Stomach (tissue), 9 donors: ENCODE data around the gene CLDN2. TPM values are rescaled to one million over a fixed set of nuclear protein-coding genes. Genes with fewer than 3 reads are reported as not detected.

Source experiments
- DNase-seq, 2 donors: peaks; one replicate each; pipeline versions ENCODE4 v3.0.0 to v3.0.0-alpha.2; 2013 to 2019
- H3K27ac ChIP-seq, 5 donors: fragments of 200-600 bp in 4 of 5; sonication (generic) in 4 of 5; one replicate each; pipeline ENCODE4 v1.5.1; 2013 to 2019; ENCODE audit warnings: mild to moderate bottlenecking in 1 of 5, moderate library complexity in 1 of 5
- H3K27me3 ChIP-seq, 3 donors: fragments of 200-600 bp; sonication (generic); one replicate each; pipeline ENCODE4 v1.5.1; 2017 to 2019; ENCODE audit warnings: mixed run types in 1 of 3
- H3K36me3 ChIP-seq, 4 donors: fragments of 200-600 bp; sonication (generic); 1 replicate in 3 of 4; 2 replicates in 1 of 4; pipeline ENCODE4 v1.5.1; 2016 to 2019
- H3K4me1 ChIP-seq, 4 donors: fragments of 200-600 bp; sonication (generic); one replicate each; pipeline ENCODE4 v1.5.1; 2016 to 2019
- H3K4me3 ChIP-seq, 4 donors: fragments of 200-600 bp; sonication (generic) in 3 of 4; one replicate each; pipeline ENCODE4 v1.5.1; 2016 to 2019; ENCODE audit warnings: mild to moderate bottlenecking in 1 of 4
- H3K9me3 ChIP-seq, 4 donors: fragments of 200-600 bp; sonication (generic); one replicate each; pipeline ENCODE4 v1.5.1; 2016 to 2019
- EP300 ChIP-seq: sonication (generic); formaldehyde crosslinking; IDR thresholded peaks from one replicate; pipeline ENCODE4 v1.6.1; 2017; ENCODE audit warnings: antibody characterized with exemption
- POLR2A ChIP-seq, 4 donors: fragments of 450-650 bp; IDR thresholded peaks; one replicate each; pipeline ENCODE4 v1.6.1; 2016; ENCODE audit warnings: antibody characterized with exemption in 4 of 4, control low read depth in 2 of 4, mild to moderate bottlenecking in 1 of 4, moderate library complexity in 1 of 4
- POLR2AphosphoS5 ChIP-seq, 3 donors: sonication (generic); formaldehyde crosslinking; IDR thresholded peaks; one replicate each; pipeline ENCODE4 v1.6.1; 2016; ENCODE audit warnings: antibody characterized with exemption in 3 of 3
- WGBS, 5 donors: extraction: QIAGEN DNeasy Blood & Tissue Kit in 3 of 5; methylation state at CpG; one replicate each; pipeline versions ENCODE4 v1.1.5 to v1.1.7; 2013 to 2018; 5-methylcytosine and 5-hydroxymethylcytosine counted together
- intact Hi-C: fragments of 100-400 bp; cut with DNase I; formaldehyde crosslinking; loops from one replicate; pipeline ENCODE4 v1.15.1; 2023; ENCODE audit warnings: low total_unique reads
- polyA plus RNA-seq, 3 donors: library from polyadenylated mRNA; stranded (reverse); fragments of 200-250 nt; gene quantifications; one replicate each; pipeline ENCODE4 v1.2.3, GENCODE V29; 2013
- total RNA-seq, 5 donors: library from RNA; depleted of rRNA; stranded (reverse); fragments of >200 nt; gene quantifications; one replicate each; pipeline versions ENCODE4 v1.1.0 to v1.2.3, GENCODE V29; 2014 to 2016
- TF ChIP-seq, protein P1 (sequence below), 7 experiments: fragments of 450-650 bp in 4 of 7; fragments of 200-600 bp in 3 of 7; sonication (generic) in 3 of 7; IDR thresholded peaks; one replicate each; pipeline ENCODE4 v1.5.1; 2016 to 2019; ENCODE audit warnings: antibody characterized with exemption in 7 of 7, control low read depth in 2 of 7, mild to moderate bottlenecking in 1 of 7
- donor health status: healthy with polysubstance abuse.
- donor health status: Bipolar disorder and iron deficiency.
- donor health status: healthy.

CLDN2 gene
- total and polyA plus RNA-seq, 8 donors: 0.31 to 3.5 (median 2.4) TPM; not detected in 4

GRCh38 chrX:106935175-106935574 lies 15.0 kb downstream of the CLDN2 start:
- 59 to 74% (median 67%) methylated on average over 4 of the region's 4 CpGs for WGBS, 5 donors
- H3K27me3 ChIP-seq: peaks cover 0 to 10% (median 0%) of the 10 kb centered on the region in 3 donors
- no peak overlapping the region for H3K4me3 ChIP-seq
- DNase-seq: no peak
- peaks cover 0 to 12% (median 4%) of the 10 kb centered on the region in 4 donors for H3K4me1 ChIP-seq
- intact Hi-C loops: no loop called here
- no peaks in the 10 kb centered on the region for H3K9me3 ChIP-seq
- peaks cover 0 to 8% (median 0%) of the 10 kb centered on the region in 4 donors for H3K36me3 ChIP-seq
- TF ChIP-seq, protein P1, sequence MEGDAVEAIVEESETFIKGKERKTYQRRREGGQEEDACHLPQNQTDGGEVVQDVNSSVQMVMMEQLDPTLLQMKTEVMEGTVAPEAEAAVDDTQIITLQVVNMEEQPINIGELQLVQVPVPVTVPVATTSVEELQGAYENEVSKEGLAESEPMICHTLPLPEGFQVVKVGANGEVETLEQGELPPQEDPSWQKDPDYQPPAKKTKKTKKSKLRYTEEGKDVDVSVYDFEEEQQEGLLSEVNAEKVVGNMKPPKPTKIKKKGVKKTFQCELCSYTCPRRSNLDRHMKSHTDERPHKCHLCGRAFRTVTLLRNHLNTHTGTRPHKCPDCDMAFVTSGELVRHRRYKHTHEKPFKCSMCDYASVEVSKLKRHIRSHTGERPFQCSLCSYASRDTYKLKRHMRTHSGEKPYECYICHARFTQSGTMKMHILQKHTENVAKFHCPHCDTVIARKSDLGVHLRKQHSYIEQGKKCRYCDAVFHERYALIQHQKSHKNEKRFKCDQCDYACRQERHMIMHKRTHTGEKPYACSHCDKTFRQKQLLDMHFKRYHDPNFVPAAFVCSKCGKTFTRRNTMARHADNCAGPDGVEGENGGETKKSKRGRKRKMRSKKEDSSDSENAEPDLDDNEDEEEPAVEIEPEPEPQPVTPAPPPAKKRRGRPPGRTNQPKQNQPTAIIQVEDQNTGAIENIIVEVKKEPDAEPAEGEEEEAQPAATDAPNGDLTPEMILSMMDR (IDR thresholded peaks at IDR 0.05): no peak
- TF ChIP-seq POLR2A (IDR thresholded peaks at IDR 0.05): no peak
- no peak for TF ChIP-seq POLR2AphosphoS5 (IDR thresholded peaks at IDR 0.05)
- TF ChIP-seq EP300: no peak
- H3K27ac ChIP-seq: no peak overlapping the region

DNA sequence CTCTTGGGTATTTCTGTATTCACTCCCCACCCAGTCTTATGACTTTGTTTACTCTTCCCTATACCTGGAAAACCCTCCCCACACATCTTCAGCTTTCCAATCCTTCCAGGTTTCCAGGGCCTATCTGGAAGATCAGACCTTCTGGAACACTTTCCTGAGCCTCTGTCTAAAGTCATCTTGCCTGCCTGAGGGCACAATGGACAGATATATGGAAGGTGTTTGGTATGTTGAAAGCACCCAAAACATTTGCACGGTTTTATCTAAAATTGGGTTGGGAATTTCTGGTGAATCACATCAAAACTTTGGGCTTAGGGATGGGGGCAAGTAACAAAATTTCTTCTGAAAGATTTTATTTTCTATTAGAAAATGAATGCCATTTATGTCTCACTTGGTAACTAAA lies 16.0 kb downstream of the CLDN2 start:
- Histone ChIP-seq H3K4me3 (no peak overlapping the region), H3K27me3 (peaks cover 0 to 10% (median 0%) of the 10 kb centered on the region in 3 donors), H3K9me3 (no peaks in the 10 kb centered on the region), H3K27ac (no peak overlapping the region), H3K36me3 (peaks cover 0 to 8% (median 4%) of the 10 kb centered on the region in 4 donors), H3K4me1 (peaks cover 0 to 12% (median 4%) of the 10 kb centered on the region in 4 donors)
- WGBS, 5 donors: 52 to 91% (median 83%) methylated on average over 1 of the region's 1 CpG
- intact Hi-C loops: no loop called here
- no peak for TF ChIP-seq EP300
- no peak for DNase-seq

DNA sequence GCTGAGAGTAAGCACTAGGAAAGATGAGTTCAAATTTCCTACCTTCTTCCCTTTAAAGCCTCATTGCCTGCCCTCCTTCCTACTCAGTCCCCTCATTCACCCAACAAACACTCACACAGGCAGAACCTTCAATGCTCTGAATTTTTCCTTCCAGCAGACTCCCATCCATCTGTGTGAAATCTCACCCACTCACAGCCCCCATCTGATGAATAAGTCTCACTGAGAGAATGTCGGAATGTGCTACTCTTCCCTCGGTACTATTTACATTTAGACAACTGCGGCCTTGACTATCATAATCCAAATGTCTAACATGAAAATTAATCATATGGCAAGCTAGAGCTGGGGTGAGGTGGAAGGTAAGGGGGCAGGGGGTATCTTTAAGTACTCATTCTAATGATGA lies 19.4 kb downstream of the CLDN2 start:
- WGBS, 5 donors: 69 to 87% (median 77%) methylated on average over 3 of the region's 3 CpGs
- no peak for DNase-seq
- H3K27ac ChIP-seq: no peak overlapping the region
- peaks cover 0 to 27% (median 21%) of the 10 kb centered on the region in 4 donors for H3K36me3 ChIP-seq
- intact Hi-C loops: no loop called here
- H3K4me3 ChIP-seq: no peak overlapping the region
- H3K9me3 ChIP-seq: no peaks in the 10 kb centered on the region
- H3K4me1 ChIP-seq: no peaks in the 10 kb centered on the region
- TF ChIP-seq EP300: no peak
- TF ChIP-seq POLR2AphosphoS5 (IDR thresholded peaks at IDR 0.05): no peak
- TF ChIP-seq, protein P1 (IDR thresholded peaks at IDR 0.05): no peak
- no peak for TF ChIP-seq POLR2A (IDR thresholded peaks at IDR 0.05)
- H3K27me3 ChIP-seq: peaks cover 0 to 9% (median 0%) of the 10 kb centered on the region in 3 donors

DNA sequence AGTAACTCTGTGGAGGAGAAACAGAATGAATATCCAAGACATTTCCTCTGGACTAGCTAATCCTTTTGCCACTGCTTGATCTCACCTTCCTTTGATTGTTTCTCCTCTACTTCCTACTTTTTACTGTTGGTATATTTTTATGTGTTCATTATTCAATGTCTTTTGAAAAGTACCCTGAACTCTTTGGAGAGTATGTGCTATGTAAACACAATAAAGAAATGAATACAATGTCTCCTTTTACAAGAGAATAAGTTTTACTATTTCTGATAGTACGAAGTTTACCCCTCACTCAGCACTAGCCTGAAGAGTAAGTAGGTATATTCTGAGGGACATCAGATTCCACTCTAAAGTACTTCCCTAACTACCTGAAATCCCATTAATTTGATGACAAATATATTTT lies 19.9 kb downstream of the CLDN2 start:
- 65 to 79% (median 71%) methylated on average over 1 of the region's 1 CpG for WGBS, 5 donors
- Histone ChIP-seq H3K27me3 (peaks cover 0 to 9% (median 0%) of the 10 kb centered on the region in 3 donors), H3K4me3 (no peak overlapping the region)

GRCh38 chrX:106946464-106946863 lies 26.3 kb downstream of the CLDN2 start:
- Histone ChIP-seq H3K4me3 (no peak overlapping the region), H3K27me3 (peaks cover 0 to 6% (median 0%) of the 10 kb centered on the region in 3 donors), H3K9me3 (no peaks in the 10 kb centered on the region), H3K4me1 (no peaks in the 10 kb centered on the region), H3K36me3 (peaks cover 0 to 18% (median 15%) of the 10 kb centered on the region in 4 donors), H3K27ac (no peak overlapping the region)
- intact Hi-C loops: no loop called here
- DNase-seq: no peak
- 80 to 99% (median 85%) methylated on average over 3 of the region's 3 CpGs for WGBS, 5 donors
- TF ChIP-seq POLR2A (IDR thresholded peaks at IDR 0.05) (no peak), EP300 (no peak), POLR2AphosphoS5 (IDR thresholded peaks at IDR 0.05) (no peak)
- TF ChIP-seq, protein P1 (IDR thresholded peaks at IDR 0.05): no peak

More for the DNA sequence above, 19.9 kb downstream of the CLDN2 start:
- intact Hi-C loops: no loop called here
- DNase-seq: no peak
- H3K36me3 ChIP-seq: peaks cover 0 to 27% (median 21%) of the 10 kb centered on the region in 4 donors
- no peaks in the 10 kb centered on the region for H3K9me3 ChIP-seq
- no peak for TF ChIP-seq POLR2A (IDR thresholded peaks at IDR 0.05)
- no peak for TF ChIP-seq EP300
- TF ChIP-seq, protein P1 (IDR thresholded peaks at IDR 0.05): no peak
- no peak for TF ChIP-seq POLR2AphosphoS5 (IDR thresholded peaks at IDR 0.05)
- no peaks in the 10 kb centered on the region for H3K4me1 ChIP-seq
- no peak overlapping the region for H3K27ac ChIP-seq
